CD4-positive, CD25-positive, alpha-beta regulatory T cell (primary cell): Measurements from ENCODE around the gene PLIN5. TPM values are rescaled to one million over a fixed set of nuclear protein-coding genes. Genes with fewer than 3 reads are reported as not detected.

Source experiments
- ATAC-seq, 2 donors: fragments of 150-1000 bp; cut with Tn5 transposase; one replicate each; pipeline ENCODE4 v1.10.0; 2021; ENCODE audit warnings: low read depth in 2 of 2, moderate number of reproducible peaks in 2 of 2, moderate library complexity in 1 of 2
- DNase-seq, 3 donors: peaks; one replicate each; pipeline versions ENCODE4 v3.0.0 to v3.0.0-alpha.2; 2012 to 2022; ENCODE audit warnings: mixed read lengths in 1 of 3
- H3K27ac ChIP-seq: one replicate; pipeline ENCODE4 v1.7.0; 2013; ENCODE audit warnings: mild to moderate bottlenecking, low read length; ENCODE audit not compliant: insufficient read depth, poor library complexity, severe bottlenecking
- H3K27me3 ChIP-seq: one replicate; pipeline ENCODE4 v1.7.0; 2013; ENCODE audit warnings: low read length; ENCODE audit not compliant: control insufficient read depth, insufficient read depth
- H3K36me3 ChIP-seq: one replicate; pipeline ENCODE4 v1.7.0; 2013; ENCODE audit warnings: mild to moderate bottlenecking, low read length, moderate library complexity; ENCODE audit not compliant: control insufficient read depth, insufficient read depth
- H3K4me1 ChIP-seq: 2 replicates; pipeline ENCODE4 v1.7.0; 2013; ENCODE audit warnings: mild to moderate bottlenecking, low read length; ENCODE audit not compliant: insufficient read depth, control insufficient read depth, poor library complexity, severe bottlenecking
- H3K4me3 ChIP-seq: one replicate; pipeline ENCODE4 v1.7.0; 2013; ENCODE audit warnings: low read depth, mild to moderate bottlenecking, low read length, moderate library complexity
- H3K9me3 ChIP-seq, 2 experiments: 1 replicate in 1 of 2; 2 replicates in 1 of 2; pipeline ENCODE4 v1.7.0; 2013; ENCODE audit warnings: low read length in 2 of 2, mild to moderate bottlenecking in 1 of 2, moderate library complexity in 1 of 2; ENCODE audit not compliant: control insufficient read depth in 2 of 2
- H3K27ac Mint-ChIP-seq, 3 donors: one replicate each; pipeline ENCODE4 v1.8.0; 2020 to 2022; ENCODE audit warnings: mild to moderate bottlenecking in 3 of 3, mixed read lengths in 3 of 3, moderate library complexity in 2 of 3
- H3K27me3 Mint-ChIP-seq: one replicate; pipeline ENCODE4 v1.8.0; 2022; ENCODE audit warnings: mild to moderate bottlenecking, mixed read lengths
- H3K36me3 Mint-ChIP-seq: one replicate; pipeline ENCODE4 v1.8.0; 2020; ENCODE audit warnings: mixed read lengths
- H3K4me1 Mint-ChIP-seq, 4 donors: one replicate each; pipeline ENCODE4 v1.8.0; 2020 to 2022; ENCODE audit warnings: mixed read lengths in 4 of 4, mild to moderate bottlenecking in 1 of 4
- H3K4me3 Mint-ChIP-seq, 4 donors: one replicate each; pipeline ENCODE4 v1.8.0; 2020 to 2022; ENCODE audit warnings: mild to moderate bottlenecking in 4 of 4, mixed read lengths in 4 of 4, moderate library complexity in 3 of 4
- H3K9me3 Mint-ChIP-seq, 7 donors: one replicate each; pipeline ENCODE4 v1.8.0; 2020 to 2022; ENCODE audit warnings: mixed read lengths in 7 of 7, mild to moderate bottlenecking in 3 of 7, moderate library complexity in 2 of 7
- polyA plus RNA-seq, 4 donors: library from polyadenylated mRNA; unstranded; fragments of 300-500 nt; fragmentation: Illumina TruSeq; gene quantifications; one replicate each; pipeline ENCODE4 v1.2.3, GENCODE V29; 2021
- total RNA-seq: library from RNA; stranded (reverse); gene quantifications from one replicate; pipeline ENCODE4 v1.2.3, GENCODE V29; 2022

Gene PLIN5
- total and polyA plus RNA-seq, 5 donors from 2014 or later = 0.07 to 0.97 (median 0.25) TPM; not detected in 2

DNA sequence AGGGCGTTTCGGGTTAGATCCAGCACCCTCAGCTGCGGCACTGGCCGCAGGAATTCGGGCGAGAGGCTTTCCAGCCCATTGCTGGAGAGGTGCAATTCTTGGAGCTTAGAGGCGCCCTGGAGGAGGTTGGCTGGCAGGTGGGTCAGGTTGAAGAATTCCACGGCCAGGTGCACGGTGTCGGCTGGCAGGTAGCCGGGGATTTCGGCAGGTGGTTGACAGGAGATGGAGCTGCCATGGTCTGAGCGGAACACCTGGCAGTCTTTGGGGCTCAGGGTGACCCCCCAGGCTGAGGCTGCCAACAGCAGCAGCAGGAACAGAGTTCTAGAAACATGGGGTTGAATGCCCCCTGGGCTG lies 3.6 kb upstream of the PLIN5 start:
- no peaks in the 10 kb centered on the region for H3K27me3 ChIP-seq
- H3K36me3 ChIP-seq = no peaks in the 10 kb centered on the region
- Mint-ChIP-seq H3K4me1 (peaks cover 0 to 19% (median 7%) of the 10 kb centered on the region in 4 donors), H3K27ac (no peak overlapping the region), H3K4me3 (no peak overlapping the region), H3K36me3 (no peaks in the 10 kb centered on the region), H3K27me3 (peaks cover 4% of the 10 kb centered on the region), H3K9me3 (peaks cover 0 to 3% (median 0%) of the 10 kb centered on the region in 7 donors)
- no peak overlapping the region for H3K27ac ChIP-seq
- no peak for DNase-seq
- no peak for ATAC-seq
- peaks cover 13% of the 10 kb centered on the region for H3K4me1 ChIP-seq
- H3K9me3 ChIP-seq = no peaks in the 10 kb centered on the region
- no peak overlapping the region for H3K4me3 ChIP-seq

DNA sequence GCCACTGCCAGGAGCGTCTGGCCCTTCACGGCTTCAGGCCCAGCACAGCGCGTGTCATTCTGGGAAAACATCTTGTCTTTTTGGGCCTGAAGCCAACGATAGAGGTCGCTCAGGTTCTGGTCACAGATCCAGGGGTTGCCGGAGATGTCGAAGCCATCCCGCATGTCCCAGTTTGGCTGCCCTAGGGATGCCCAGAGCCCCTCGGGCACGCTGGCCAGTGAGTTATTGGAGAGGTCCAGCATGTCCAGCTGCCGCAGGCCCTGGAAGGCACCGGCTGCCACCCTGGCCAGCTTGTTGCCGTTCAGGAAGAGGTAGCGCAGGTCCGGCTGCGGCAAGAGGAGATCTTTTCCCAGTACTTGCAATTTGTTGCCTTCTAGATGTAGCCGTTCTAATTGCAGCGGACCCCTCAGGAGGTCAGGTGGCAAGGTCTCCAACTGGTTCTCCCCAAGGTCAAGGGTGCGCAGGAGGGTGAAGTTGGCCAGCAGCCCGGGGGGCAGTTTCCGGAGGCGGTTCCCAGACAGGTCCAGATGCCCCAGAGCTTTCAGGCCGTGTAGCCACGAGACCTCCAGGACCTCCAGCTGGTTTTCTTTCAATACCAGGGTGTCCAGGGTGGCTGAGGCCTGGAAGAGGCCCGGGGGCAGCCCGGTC lies 3.1 kb upstream of the PLIN5 start:
- Mint-ChIP-seq H3K4me3 (no peak overlapping the region), H3K27ac (no peak overlapping the region), H3K4me1 (peaks cover 0 to 19% (median 7%) of the 10 kb centered on the region in 4 donors), H3K27me3 (peaks cover 4% of the 10 kb centered on the region), H3K9me3 (peaks cover 0 to 3% (median 0%) of the 10 kb centered on the region in 7 donors), H3K36me3 (no peaks in the 10 kb centered on the region)
- no peaks in the 10 kb centered on the region for H3K27me3 ChIP-seq
- H3K27ac ChIP-seq = no peak overlapping the region
- no peak overlapping the region for H3K4me3 ChIP-seq
- H3K4me1 ChIP-seq = peaks cover 13% of the 10 kb centered on the region
- no peaks in the 10 kb centered on the region for H3K9me3 ChIP-seq
- H3K36me3 ChIP-seq = no peaks in the 10 kb centered on the region
- no peak for ATAC-seq
- DNase-seq = no peak

DNA sequence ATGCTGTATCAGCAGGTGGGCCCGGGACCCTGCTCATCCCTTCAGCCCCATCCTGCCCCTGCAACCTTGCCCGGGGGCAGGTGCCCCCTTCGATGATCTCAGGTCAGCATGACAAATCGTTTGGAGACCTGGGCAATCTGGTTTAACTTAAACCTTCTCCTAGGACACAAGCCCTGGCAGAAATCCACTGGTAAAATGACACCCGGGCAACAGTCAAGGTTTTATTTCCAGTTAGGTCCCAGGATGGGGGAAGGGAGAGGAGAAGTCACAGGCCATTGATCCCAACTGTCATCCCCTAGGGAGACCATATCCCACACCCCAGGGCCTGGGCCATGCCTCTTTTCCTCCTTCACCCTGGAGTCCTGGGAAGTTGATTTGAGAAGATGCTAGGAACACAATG lies 1.8 kb upstream of the PLIN5 start:
- Mint-ChIP-seq H3K4me3 (no peak overlapping the region), H3K9me3 (peaks cover 0 to 3% (median 0%) of the 10 kb centered on the region in 7 donors), H3K27ac (no peak overlapping the region), H3K4me1 (peaks cover 0 to 19% (median 7%) of the 10 kb centered on the region in 4 donors), H3K27me3 (peaks cover 4% of the 10 kb centered on the region), H3K36me3 (no peaks in the 10 kb centered on the region)
- no peak for ATAC-seq
- H3K36me3 ChIP-seq = no peaks in the 10 kb centered on the region
- H3K4me1 ChIP-seq = peaks cover 13% of the 10 kb centered on the region
- H3K27me3 ChIP-seq = no peaks in the 10 kb centered on the region
- no peak for DNase-seq
- H3K27ac ChIP-seq = no peak overlapping the region
- no peaks in the 10 kb centered on the region for H3K9me3 ChIP-seq
- H3K4me3 ChIP-seq = no peak overlapping the region

GRCh38 chr19:4533835-4534424 lies 1.1 kb downstream of the PLIN5 start:
- no peak overlapping the region for H3K27ac ChIP-seq
- no peaks in the 10 kb centered on the region for H3K27me3 ChIP-seq
- ATAC-seq = no peak
- peaks cover 0 to 1% (median 0%) of the 10 kb centered on the region in 7 donors for H3K9me3 Mint-ChIP-seq
- DNase-seq = no peak
- H3K4me3 ChIP-seq = no peak overlapping the region
- no peaks in the 10 kb centered on the region for H3K9me3 ChIP-seq
- no peaks in the 10 kb centered on the region for H3K36me3 Mint-ChIP-seq
- no peak overlapping the region for H3K4me3 Mint-ChIP-seq
- no peaks in the 10 kb centered on the region for H3K36me3 ChIP-seq
- H3K27ac Mint-ChIP-seq = no peak overlapping the region
- H3K4me1 Mint-ChIP-seq = peaks cover 0 to 4% (median 2%) of the 10 kb centered on the region in 4 donors
- H3K4me1 ChIP-seq = peaks cover 7% of the 10 kb centered on the region
- peaks cover 4% of the 10 kb centered on the region for H3K27me3 Mint-ChIP-seq

DNA sequence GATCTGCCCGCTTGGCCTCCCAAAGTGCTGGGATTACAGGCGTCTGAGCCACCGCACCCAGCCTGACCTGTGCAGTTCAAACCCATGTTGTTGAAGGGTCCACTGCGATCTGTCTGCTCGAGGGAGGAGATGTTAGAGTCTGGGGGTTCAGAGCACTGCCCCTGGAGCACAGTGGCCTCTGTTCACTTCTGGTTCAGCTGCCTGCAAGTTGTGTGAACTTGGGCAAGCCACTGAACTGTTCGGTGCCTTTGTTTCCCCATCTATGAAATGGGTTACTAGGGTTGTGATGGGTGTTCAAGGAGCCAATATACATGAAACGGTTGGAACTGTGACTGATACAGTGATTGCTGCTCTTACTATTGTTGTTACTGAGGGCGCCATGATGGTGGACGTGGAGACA lies 1.7 kb downstream of the PLIN5 start:
- Histone ChIP-seq H3K4me1 (peaks cover 7% of the 10 kb centered on the region), H3K9me3 (no peaks in the 10 kb centered on the region), H3K36me3 (no peaks in the 10 kb centered on the region), H3K27me3 (no peaks in the 10 kb centered on the region), H3K4me3 (no peak overlapping the region), H3K27ac (no peak overlapping the region)
- peaks cover 0 to 1% (median 0%) of the 10 kb centered on the region in 7 donors for H3K9me3 Mint-ChIP-seq
- no peak for ATAC-seq
- H3K4me3 Mint-ChIP-seq = no peak overlapping the region
- H3K27ac Mint-ChIP-seq = peak overlapping the region in 1 of 3 donors; percentile 0
- H3K36me3 Mint-ChIP-seq = no peaks in the 10 kb centered on the region
- peaks cover 8% of the 10 kb centered on the region for H3K27me3 Mint-ChIP-seq
- peaks cover 0 to 4% (median 2%) of the 10 kb centered on the region in 4 donors for H3K4me1 Mint-ChIP-seq
- no peak for DNase-seq

DNA sequence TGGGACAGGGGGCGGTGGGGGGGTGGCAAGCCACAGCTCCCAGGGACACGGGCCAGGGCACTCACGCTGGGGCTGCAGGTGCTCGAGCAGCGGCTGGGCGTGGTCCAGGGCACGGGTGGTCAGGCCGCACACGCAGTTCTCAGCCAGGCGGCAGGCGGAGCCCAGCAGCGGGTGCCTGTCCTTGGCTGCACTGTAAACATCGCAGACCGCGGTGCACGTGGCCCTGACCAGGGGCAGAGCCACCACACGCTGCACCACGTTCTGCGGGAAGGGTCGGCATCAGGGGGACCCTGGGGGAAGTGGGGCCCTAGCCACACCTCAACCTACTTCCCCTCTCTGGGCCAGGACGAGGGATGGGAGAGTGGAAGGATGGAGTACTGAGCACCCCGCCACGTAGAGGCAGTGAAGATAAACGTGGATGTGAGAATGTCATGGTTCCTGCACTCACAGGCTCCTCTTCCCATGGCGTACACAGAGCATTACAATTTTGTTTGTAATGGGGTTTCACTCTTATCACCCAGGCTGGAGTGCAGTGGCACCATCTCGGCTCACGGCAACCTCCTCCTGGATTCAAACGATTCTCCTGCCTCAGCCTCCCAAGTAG lies 3.4 kb downstream of the PLIN5 start:
- H3K36me3 Mint-ChIP-seq = no peaks in the 10 kb centered on the region
- ATAC-seq = no peak
- DNase-seq = no peak
- Histone ChIP-seq H3K36me3 (no peaks in the 10 kb centered on the region), H3K27ac (no peak overlapping the region), H3K4me3 (no peak overlapping the region), H3K9me3 (no peaks in the 10 kb centered on the region), H3K27me3 (no peaks in the 10 kb centered on the region), H3K4me1 (peaks cover 7% of the 10 kb centered on the region)
- H3K4me1 Mint-ChIP-seq = peaks cover 0 to 4% (median 2%) of the 10 kb centered on the region in 4 donors
- H3K27ac Mint-ChIP-seq = peak overlapping the region in 1 of 3 donors; percentile 79
- peaks cover 0 to 1% (median 0%) of the 10 kb centered on the region in 7 donors for H3K9me3 Mint-ChIP-seq
- peaks cover 8% of the 10 kb centered on the region for H3K27me3 Mint-ChIP-seq
- H3K4me3 Mint-ChIP-seq = no peak overlapping the region

GRCh38 chr19:4529924-4530522 lies 5.0 kb downstream of the PLIN5 start:
- H3K4me3 Mint-ChIP-seq = no peak overlapping the region
- H3K36me3 Mint-ChIP-seq = no peaks in the 10 kb centered on the region

More at GRCh38 chr19:4529924-4530522, 5.0 kb downstream of the PLIN5 start:
- no peaks in the 10 kb centered on the region for H3K27me3 ChIP-seq
- Mint-ChIP-seq H3K4me1 (no peaks in the 10 kb centered on the region), H3K9me3 (peaks cover 0 to 1% (median 0%) of the 10 kb centered on the region in 7 donors), H3K27ac (peak overlapping the region in 1 of 3 donors; percentile 68), H3K27me3 (peaks cover 4% of the 10 kb centered on the region)
- H3K27ac ChIP-seq = no peak overlapping the region
- no peaks in the 10 kb centered on the region for H3K9me3 ChIP-seq
- peaks cover 1% of the 10 kb centered on the region for H3K4me1 ChIP-seq
- H3K4me3 ChIP-seq = no peak overlapping the region
- no peak for DNase-seq
- H3K36me3 ChIP-seq = no peaks in the 10 kb centered on the region
- no peak for ATAC-seq
